Peyer's patch (tissue), 4 donors: ENCODE data around the gene N4BP3. TPM values are rescaled to one million over a fixed set of nuclear protein-coding genes. Genes with fewer than 3 reads are reported as not detected.
A peak's percentile ranks its signal among the peaks of the same experiment; 100 is the strongest.

Source experiments
- DNase-seq, 3 donors: peaks; one replicate each; pipeline ENCODE4 v3.0.0-alpha.2; 2017 to 2019
- H3K27ac ChIP-seq, 4 donors: fragments of 200-600 bp; sonication (generic); one replicate each; pipeline ENCODE4 v1.5.1; 2016 to 2019
- H3K27me3 ChIP-seq, 2 donors: fragments of 200-600 bp; sonication (generic); one replicate each; pipeline ENCODE4 v1.5.1; 2019
- H3K36me3 ChIP-seq, 3 donors: fragments of 200-600 bp; sonication (generic); one replicate each; pipeline ENCODE4 v1.5.1; 2016 to 2019
- H3K4me1 ChIP-seq, 4 donors: fragments of 200-600 bp; sonication (generic); one replicate each; pipeline ENCODE4 v1.5.1; 2016 to 2019
- H3K4me3 ChIP-seq, 4 donors: fragments of 200-600 bp; sonication (generic); 1 replicate in 3 of 4; 2 replicates in 1 of 4; pipeline ENCODE4 v1.5.1; 2016 to 2019; ENCODE audit warnings: mild to moderate bottlenecking in 1 of 4
- H3K9me3 ChIP-seq, 4 donors: fragments of 200-600 bp; sonication (generic); one replicate each; pipeline ENCODE4 v1.5.1; 2016 to 2019; ENCODE audit warnings: mild to moderate bottlenecking in 1 of 4
- CTCF ChIP-seq, 6 experiments: fragments of 450-650 bp in 4 of 6; fragments of 200-600 bp in 2 of 6; sonication (generic) in 1 of 6; IDR thresholded peaks; one replicate each; pipeline ENCODE4 v1.5.1; 2017 to 2019; ENCODE audit warnings: antibody characterized with exemption in 6 of 6, mild to moderate bottlenecking in 3 of 6, moderate library complexity in 1 of 6
- POLR2A ChIP-seq, 2 donors: fragments of 450-650 bp; IDR thresholded peaks; one replicate each; pipeline ENCODE4 v1.5.1; 2017; ENCODE audit warnings: antibody characterized with exemption in 2 of 2, mild to moderate bottlenecking in 2 of 2, moderate library complexity in 2 of 2
- total RNA-seq, 4 donors: library from RNA; depleted of rRNA; stranded (reverse); fragments of >200 nt; gene quantifications; one replicate each; pipeline ENCODE4 v1.1.0, GENCODE V29; 2016

Gene N4BP3
- total RNA-seq, 4 donors from 2014 or later = 0.53 to 2.5 (median 1.1) TPM

GRCh38 chr5:178155065-178155464 lies 41.7 kb downstream of the N4BP3 start:
- no peaks in the 10 kb centered on the region for H3K27me3 ChIP-seq
- H3K4me3 ChIP-seq = no peak overlapping the region
- H3K9me3 ChIP-seq = no peaks in the 10 kb centered on the region
- peaks cover 0 to 13% (median 0%) of the 10 kb centered on the region in 4 donors for H3K4me1 ChIP-seq
- H3K27ac ChIP-seq = no peak overlapping the region
- H3K36me3 ChIP-seq = peaks cover 0 to 6% (median 0%) of the 10 kb centered on the region in 3 donors
- no peak for DNase-seq
- no peak for TF ChIP-seq CTCF (IDR thresholded peaks at IDR 0.05)
- TF ChIP-seq POLR2A (IDR thresholded peaks at IDR 0.05) = no peak

- H3K4me3 ChIP-seq = no peak overlapping the region
- DNase-seq = no peak
- no peak for TF ChIP-seq POLR2A (IDR thresholded peaks at IDR 0.05)
- TF ChIP-seq CTCF (IDR thresholded peaks at IDR 0.05) = no peak
- H3K9me3 ChIP-seq = no peaks in the 10 kb centered on the region
- no peaks in the 10 kb centered on the region for H3K27me3 ChIP-seq
- H3K36me3 ChIP-seq = no peaks in the 10 kb centered on the region
- H3K27ac ChIP-seq = no peak overlapping the region
- H3K4me1 ChIP-seq = peaks cover 0 to 6% (median 2%) of the 10 kb centered on the region in 4 donors
These were observed 46.8 kb downstream of the N4BP3 start for GRCh38 chr5:178160176-178160575.

GRCh38 chr5:178162481-178162880 lies 49.1 kb downstream of the N4BP3 start:
- Histone ChIP-seq H3K27ac (no peak overlapping the region), H3K4me3 (no peak overlapping the region), H3K36me3 (no peaks in the 10 kb centered on the region), H3K27me3 (no peaks in the 10 kb centered on the region), H3K9me3 (no peaks in the 10 kb centered on the region), H3K4me1 (peaks cover 0 to 6% (median 2%) of the 10 kb centered on the region in 4 donors)
- TF ChIP-seq CTCF (IDR thresholded peaks at IDR 0.05) = no peak
- no peak for TF ChIP-seq POLR2A (IDR thresholded peaks at IDR 0.05)
- no peak for DNase-seq

GRCh38 chr5:178163772-178164735 lies 50.7 kb downstream of the N4BP3 start:
- Histone ChIP-seq H3K36me3 (no peaks in the 10 kb centered on the region), H3K27me3 (no peaks in the 10 kb centered on the region), H3K4me1 (peaks cover 0 to 6% (median 2%) of the 10 kb centered on the region in 4 donors), H3K4me3 (peak overlapping the region in 2 of 4 donors; percentile 15 to 28), H3K27ac (no peak overlapping the region), H3K9me3 (no peaks in the 10 kb centered on the region)
- peak; percentile 89 to 94 (median 93) for DNase-seq
- TF ChIP-seq POLR2A (IDR thresholded peaks at IDR 0.05) (no peak), CTCF (IDR thresholded peaks at IDR 0.05) (peak; percentile 93 to 99 (median 98))

- DNase-seq = no peak
- Histone ChIP-seq H3K36me3 (no peaks in the 10 kb centered on the region), H3K9me3 (no peaks in the 10 kb centered on the region), H3K27ac (no peak overlapping the region), H3K27me3 (no peaks in the 10 kb centered on the region), H3K4me3 (no peak overlapping the region), H3K4me1 (peaks cover 0 to 6% (median 2%) of the 10 kb centered on the region in 4 donors)
- TF ChIP-seq POLR2A (IDR thresholded peaks at IDR 0.05) (no peak), CTCF (IDR thresholded peaks at IDR 0.05) (no peak)
These were observed 52.2 kb downstream of the N4BP3 start for GRCh38 chr5:178165581-178165980.
